ENCODE results near the gene ZBTB22. TPM values are rescaled to one million over a fixed set of nuclear protein-coding genes. Genes with fewer than 3 reads are reported as not detected.
A peak's percentile ranks its signal among the peaks of the same experiment; 100 is the strongest.

ZBTB22 gene
- total RNA-seq, 1 donor from 2014 or later: 33.2 TPM

DNA sequence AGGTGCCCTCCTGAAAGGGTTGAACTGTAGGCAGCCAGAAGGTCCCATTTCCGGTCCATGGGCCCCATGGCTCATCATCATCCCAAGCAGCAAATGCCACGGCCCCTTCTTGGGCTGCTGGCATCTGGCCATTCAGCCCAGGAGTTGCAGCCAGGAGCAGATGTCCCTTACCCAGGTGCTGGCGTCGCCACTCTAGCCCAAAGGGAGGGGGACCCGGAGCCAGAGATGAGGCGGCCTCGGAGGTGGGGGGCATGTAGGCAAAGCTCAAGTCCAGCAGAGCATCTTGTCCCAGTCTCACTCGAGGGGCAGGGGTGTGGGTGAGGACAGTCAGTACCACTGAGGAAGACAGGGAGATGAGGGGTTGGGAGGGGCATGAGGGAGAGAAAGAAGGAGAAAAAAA, 12.5 kb downstream of the ZBTB22 start:
- TF ChIP-seq, protein P1, sequence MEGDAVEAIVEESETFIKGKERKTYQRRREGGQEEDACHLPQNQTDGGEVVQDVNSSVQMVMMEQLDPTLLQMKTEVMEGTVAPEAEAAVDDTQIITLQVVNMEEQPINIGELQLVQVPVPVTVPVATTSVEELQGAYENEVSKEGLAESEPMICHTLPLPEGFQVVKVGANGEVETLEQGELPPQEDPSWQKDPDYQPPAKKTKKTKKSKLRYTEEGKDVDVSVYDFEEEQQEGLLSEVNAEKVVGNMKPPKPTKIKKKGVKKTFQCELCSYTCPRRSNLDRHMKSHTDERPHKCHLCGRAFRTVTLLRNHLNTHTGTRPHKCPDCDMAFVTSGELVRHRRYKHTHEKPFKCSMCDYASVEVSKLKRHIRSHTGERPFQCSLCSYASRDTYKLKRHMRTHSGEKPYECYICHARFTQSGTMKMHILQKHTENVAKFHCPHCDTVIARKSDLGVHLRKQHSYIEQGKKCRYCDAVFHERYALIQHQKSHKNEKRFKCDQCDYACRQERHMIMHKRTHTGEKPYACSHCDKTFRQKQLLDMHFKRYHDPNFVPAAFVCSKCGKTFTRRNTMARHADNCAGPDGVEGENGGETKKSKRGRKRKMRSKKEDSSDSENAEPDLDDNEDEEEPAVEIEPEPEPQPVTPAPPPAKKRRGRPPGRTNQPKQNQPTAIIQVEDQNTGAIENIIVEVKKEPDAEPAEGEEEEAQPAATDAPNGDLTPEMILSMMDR (IDR thresholded peaks at IDR 0.05; ENCODE audit: unreplicated experiment): no peak
- no peaks in the 10 kb centered on the region for H3K9me3 Mint-ChIP-seq
- H3K4me3 Mint-ChIP-seq: no peak overlapping the region
- peaks cover 4% of the 10 kb centered on the region for H3K4me1 Mint-ChIP-seq
- peaks cover 14% of the 10 kb centered on the region for H3K36me3 Mint-ChIP-seq
- H3K27me3 Mint-ChIP-seq (ENCODE audit: low read depth): no peaks in the 10 kb centered on the region
- no peak for DNase-seq (ENCODE audit: low spot score in 2 of 2, unreplicated experiment in 2 of 2)
- no peak overlapping the region for H3K27ac Mint-ChIP-seq

DNA sequence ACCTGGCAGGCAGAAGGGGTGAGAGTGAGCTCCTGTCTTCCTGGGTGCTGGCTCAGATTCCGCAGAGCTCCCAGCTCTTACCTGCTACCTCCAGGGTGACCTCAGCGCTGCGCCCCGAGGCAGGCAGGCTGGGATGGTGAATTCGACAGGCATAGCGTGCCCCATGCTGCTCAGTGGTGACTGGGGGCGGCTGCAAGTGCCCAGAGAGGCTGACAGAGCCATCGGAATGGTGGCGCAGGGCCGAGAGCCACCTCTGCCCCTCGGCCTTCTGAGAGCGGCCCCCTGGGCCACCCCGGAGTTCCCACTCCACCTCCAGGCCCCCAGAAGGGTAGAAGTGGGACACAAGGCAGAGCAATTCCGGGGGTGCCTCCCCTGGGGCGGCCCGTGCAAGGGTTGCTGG, 13.3 kb downstream of the ZBTB22 start:
- DNase-seq (ENCODE audit: low spot score in 2 of 2, unreplicated experiment in 2 of 2): no peak
- TF ChIP-seq, protein P1 (IDR thresholded peaks at IDR 0.05; ENCODE audit: unreplicated experiment): no peak
- no peak overlapping the region for H3K27ac Mint-ChIP-seq
- H3K4me1 Mint-ChIP-seq: peaks cover 12% of the 10 kb centered on the region
- H3K36me3 Mint-ChIP-seq: peaks cover 14% of the 10 kb centered on the region
- no peaks in the 10 kb centered on the region for H3K27me3 Mint-ChIP-seq (ENCODE audit: low read depth)
- no peak overlapping the region for H3K4me3 Mint-ChIP-seq
- no peaks in the 10 kb centered on the region for H3K9me3 Mint-ChIP-seq

DNA sequence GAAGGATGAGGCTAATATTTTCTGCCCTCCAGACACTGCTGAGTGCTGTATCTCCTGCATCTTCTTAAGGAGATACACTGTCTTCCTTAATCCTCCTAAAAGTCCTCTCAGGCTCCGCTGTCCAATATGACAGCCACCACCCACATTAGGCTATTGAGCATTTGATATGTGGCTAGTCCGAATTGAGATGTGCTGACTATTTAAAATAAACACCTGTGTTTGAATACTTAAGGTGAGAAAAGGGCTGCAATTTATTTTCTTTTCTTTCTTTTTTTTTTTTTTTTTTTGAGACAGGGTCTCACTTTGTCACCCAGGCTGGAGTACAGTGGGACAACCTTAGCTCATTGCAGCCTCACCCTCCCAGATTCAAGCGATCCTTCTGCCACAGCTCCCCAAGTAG, 15.7 kb downstream of the ZBTB22 start:
- TF ChIP-seq, protein P1 (IDR thresholded peaks at IDR 0.05; ENCODE audit: unreplicated experiment): no peak
- peaks cover 19% of the 10 kb centered on the region for H3K4me1 Mint-ChIP-seq
- peaks cover 10% of the 10 kb centered on the region for H3K36me3 Mint-ChIP-seq
- H3K9me3 Mint-ChIP-seq: no peaks in the 10 kb centered on the region
- peak overlapping the region; percentile 6 for H3K4me3 Mint-ChIP-seq
- peak overlapping the region; percentile 10 for H3K27ac Mint-ChIP-seq
- no peak for DNase-seq (ENCODE audit: low spot score in 2 of 2, unreplicated experiment in 2 of 2)
- H3K27me3 Mint-ChIP-seq (ENCODE audit: low read depth): no peaks in the 10 kb centered on the region

DNA sequence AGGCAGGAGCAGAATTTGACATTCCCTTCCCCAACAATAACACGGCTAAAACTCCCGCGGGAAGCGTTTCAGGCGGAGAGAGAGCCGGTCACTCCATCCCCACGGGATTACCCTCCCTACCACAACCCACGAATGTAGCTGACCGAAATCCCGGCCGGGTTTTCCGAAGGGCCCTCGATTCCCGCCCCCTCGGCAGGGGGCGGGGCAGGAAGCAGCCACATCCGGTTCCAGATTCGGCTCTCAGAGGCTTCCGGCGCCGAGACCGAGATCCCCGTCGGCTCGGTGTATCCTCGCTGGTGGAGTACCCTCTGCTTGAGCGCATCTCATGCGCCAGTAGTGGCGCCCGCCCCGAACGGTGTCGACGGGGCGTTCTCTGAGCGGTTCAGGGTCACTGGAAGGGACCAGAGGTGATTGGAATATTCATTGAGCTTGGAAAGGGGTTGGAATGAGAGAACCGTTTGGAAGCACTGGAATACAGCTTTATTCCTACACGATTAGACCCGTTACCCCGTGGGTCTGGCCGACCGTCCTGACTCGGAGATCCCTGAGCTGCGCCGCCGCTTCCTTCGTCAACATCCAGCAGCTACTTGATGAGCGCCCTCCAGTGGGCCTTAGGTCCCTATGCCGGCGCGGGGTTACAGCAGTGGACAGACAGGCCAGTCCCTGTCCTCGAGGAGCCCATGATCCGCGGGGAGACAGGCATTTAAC, 18.2 kb downstream of the ZBTB22 start:
- no peaks in the 10 kb centered on the region for H3K27me3 Mint-ChIP-seq (ENCODE audit: low read depth)
- H3K4me3 Mint-ChIP-seq: peak overlapping the region; percentile 99

DNA sequence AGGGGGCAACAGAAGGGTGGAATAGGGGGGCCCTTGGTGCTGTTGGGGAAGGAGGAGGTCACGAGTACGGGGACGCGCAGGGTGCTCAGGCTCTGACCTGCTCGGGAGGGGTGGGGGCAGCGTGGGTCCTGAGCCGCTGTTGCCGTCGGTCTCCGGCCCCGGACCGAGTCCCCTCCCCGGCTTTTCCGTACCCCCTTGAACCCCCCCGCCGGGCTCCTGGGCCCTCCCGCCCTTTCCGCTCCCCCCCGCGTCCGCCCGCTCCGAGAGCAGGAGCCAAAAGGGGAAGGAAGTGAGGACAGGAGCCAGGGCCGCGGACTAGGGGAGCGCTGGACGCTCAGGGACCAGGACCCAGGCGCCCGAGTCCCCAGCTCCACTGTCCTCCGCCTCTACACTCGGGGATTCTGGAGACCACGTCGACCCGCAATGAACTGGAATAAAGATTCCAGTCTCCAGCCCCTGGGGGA, 18.7 kb downstream of the ZBTB22 start, which contains the start of gene RGL2:
Gene RGL2, minus strand, starts transcription at position 170 of the 464 bp plus-strand sequence. CDS start 332 bp downstream, outside the sequence.
- Mint-ChIP-seq H3K4me3 (peak within 1 kb of the TSS; percentile 99), H3K4me1 (peaks cover 22% of the 10 kb centered on the region), H3K27me3 (ENCODE audit: low read depth) (no peaks in the 10 kb centered on the region), H3K9me3 (no peaks in the 10 kb centered on the region), H3K27ac (peak within 1 kb of the TSS; percentile 99), H3K36me3 (peaks cover 1% of the 10 kb centered on the region)
- peak in 1 of 2 experiments; percentile 54 for DNase-seq (ENCODE audit: low spot score in 2 of 2, unreplicated experiment in 2 of 2)
- TF ChIP-seq, protein P1 (IDR thresholded peaks at IDR 0.05; ENCODE audit: unreplicated experiment): no peak

More for the DNA sequence above, 18.2 kb downstream of the ZBTB22 start:
- peak in 1 of 2 experiments; percentile 85 for DNase-seq (ENCODE audit: low spot score in 2 of 2, unreplicated experiment in 2 of 2)
- Mint-ChIP-seq H3K4me1 (peaks cover 22% of the 10 kb centered on the region), H3K27ac (peak overlapping the region; percentile 99), H3K9me3 (no peaks in the 10 kb centered on the region), H3K36me3 (peaks cover 1% of the 10 kb centered on the region)
- TF ChIP-seq, protein P1 (IDR thresholded peaks at IDR 0.05; ENCODE audit: unreplicated experiment): peak; percentile 69
